Astrocyte (in vitro differentiated cells and primary cell): Measurements from ENCODE around the gene PACRG. TPM values are rescaled to one million over a fixed set of nuclear protein-coding genes. Genes with fewer than 3 reads are reported as not detected.

ENCODE experiments used
- DNase-seq: peaks from one replicate; pipeline ENCODE4 v3.0.0-alpha.2; 2010; ENCODE audit warnings: low read depth
- FAIRE-seq: peaks from 2 replicates; lab custom pipeline; 2011; peaks lifted over from hg19 to GRCh38; lab: Jason Lieb, UNC
- H2AFZ ChIP-seq: 2 replicates; pipeline ENCODE4 v1.6.0; 2012; ENCODE audit warnings: low read depth, low read length, inconsistent platforms
- H3K27ac ChIP-seq: 2 replicates; pipeline ENCODE4 v1.5.1; 2011; ENCODE audit warnings: low read depth, low read length, inconsistent platforms
- H3K27me3 ChIP-seq: 2 replicates; pipeline ENCODE4 v1.6.0; 2011; ENCODE audit warnings: low read length, inconsistent platforms; ENCODE audit not compliant: insufficient read depth
- H3K36me3 ChIP-seq: 2 replicates; pipeline ENCODE4 v1.5.1; 2011; ENCODE audit warnings: low read length, inconsistent platforms; ENCODE audit not compliant: insufficient read depth
- H3K4me1 ChIP-seq: 2 replicates; pipeline ENCODE4 v1.5.1; 2011; ENCODE audit warnings: low read length, inconsistent platforms; ENCODE audit not compliant: insufficient read depth
- H3K4me2 ChIP-seq: 2 replicates; pipeline ENCODE4 v1.6.0; 2012; ENCODE audit warnings: low read length, inconsistent platforms
- H3K4me3 ChIP-seq: 2 replicates; pipeline ENCODE4 v1.5.1; 2011; ENCODE audit warnings: low read depth, mild to moderate bottlenecking, low read length, inconsistent platforms; ENCODE audit not compliant: insufficient read depth
- H3K79me2 ChIP-seq: 2 replicates; pipeline ENCODE4 v1.6.0; 2012; ENCODE audit warnings: mild to moderate bottlenecking, low read length, inconsistent platforms; ENCODE audit not compliant: insufficient read depth
- H3K9ac ChIP-seq: 2 replicates; pipeline ENCODE4 v1.6.0; 2012; ENCODE audit warnings: mild to moderate bottlenecking, low read length, inconsistent platforms
- H3K9me3 ChIP-seq: 2 replicates; pipeline ENCODE4 v1.5.1; 2012; ENCODE audit warnings: low read depth, mild to moderate bottlenecking, low read length, inconsistent platforms; ENCODE audit not compliant: insufficient read depth
- H4K20me1 ChIP-seq: 2 replicates; pipeline ENCODE4 v1.6.0; 2012; ENCODE audit warnings: low read length, inconsistent platforms; ENCODE audit not compliant: insufficient read depth
- H3K27ac Mint-ChIP-seq: one replicate; pipeline ENCODE4 v1.8.0; 2021; ENCODE audit warnings: mild to moderate bottlenecking, mixed read lengths; ENCODE audit not compliant: unreplicated experiment
- H3K27me3 Mint-ChIP-seq: one replicate; pipeline ENCODE4 v1.8.0; 2021; ENCODE audit warnings: low read depth, mixed read lengths; ENCODE audit not compliant: unreplicated experiment
- H3K36me3 Mint-ChIP-seq: one replicate; pipeline ENCODE4 v1.8.0; 2021; ENCODE audit warnings: low read depth, mixed read lengths; ENCODE audit not compliant: unreplicated experiment
- H3K4me1 Mint-ChIP-seq: one replicate; pipeline ENCODE4 v1.8.0; 2021; ENCODE audit warnings: low read depth, mixed read lengths; ENCODE audit not compliant: unreplicated experiment
- H3K4me3 Mint-ChIP-seq: one replicate; pipeline ENCODE4 v1.8.0; 2021; ENCODE audit warnings: mild to moderate bottlenecking, moderate library complexity, mixed read lengths; ENCODE audit not compliant: unreplicated experiment
- H3K9me3 Mint-ChIP-seq: one replicate; pipeline ENCODE4 v1.8.0; 2021; ENCODE audit warnings: mild to moderate bottlenecking, mixed read lengths; ENCODE audit not compliant: unreplicated experiment
- EZH2 ChIP-seq: IDR thresholded peaks from 2 replicates; pipeline ENCODE4 v1.6.1; 2012; ENCODE audit warnings: mild to moderate bottlenecking, low read length, inconsistent platforms; ENCODE audit not compliant: insufficient read depth
- total RNA-seq: library from RNA; stranded (reverse); gene quantifications from 2 replicates; pipeline ENCODE4 v1.2.1, GENCODE V29; 2021
- TF ChIP-seq, protein P1 (sequence below): IDR thresholded peaks from 2 replicates; pipeline ENCODE4 v1.5.1; 2011; ENCODE audit warnings: low read depth, mild to moderate bottlenecking, inconsistent platforms, low read length, moderate library complexity; ENCODE audit not compliant: insufficient read depth

The PACRG gene
- total RNA-seq, 1 donor from 2014 or later: not detected

DNA sequence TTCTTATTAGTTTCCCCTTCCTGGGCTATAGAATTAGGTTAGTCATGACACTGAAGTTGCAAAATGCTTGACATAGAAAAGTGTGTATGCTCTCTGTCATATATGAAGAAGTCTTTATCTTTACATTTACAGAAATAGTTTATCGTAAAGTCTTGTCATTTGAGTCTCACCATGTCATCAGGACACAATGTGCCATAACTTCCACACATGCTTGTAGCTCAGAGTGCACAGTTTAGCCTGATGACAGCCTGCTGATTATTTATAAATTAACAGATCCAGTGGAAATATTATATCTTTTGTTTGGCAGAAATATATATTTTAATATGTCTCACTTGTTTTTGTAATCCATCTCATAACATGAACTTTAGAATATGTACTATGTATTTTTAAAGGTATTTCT is 399.8 kb downstream of the PACRG start:
- FAIRE-seq (no peak), DNase-seq (no peak)
- Histone ChIP-seq H3K4me2 (no peak overlapping the region), H4K20me1 (no peaks in the 10 kb centered on the region), H3K9ac (no peak overlapping the region), H2AFZ (no peak overlapping the region), H3K9me3 (no peaks in the 10 kb centered on the region), H3K4me1 (no peaks in the 10 kb centered on the region), H3K27ac (no peak overlapping the region), H3K27me3 (no peaks in the 10 kb centered on the region), H3K79me2 (no peaks in the 10 kb centered on the region), H3K4me3 (no peak overlapping the region), H3K36me3 (no peaks in the 10 kb centered on the region)
- Mint-ChIP-seq H3K27me3 (no peaks in the 10 kb centered on the region), H3K9me3 (peaks cover under 1% of the 10 kb centered on the region), H3K36me3 (no peaks in the 10 kb centered on the region), H3K4me1 (peaks cover 2% of the 10 kb centered on the region), H3K27ac (no peak overlapping the region), H3K4me3 (no peak overlapping the region)
- no peak for TF ChIP-seq EZH2
- TF ChIP-seq, protein P1, sequence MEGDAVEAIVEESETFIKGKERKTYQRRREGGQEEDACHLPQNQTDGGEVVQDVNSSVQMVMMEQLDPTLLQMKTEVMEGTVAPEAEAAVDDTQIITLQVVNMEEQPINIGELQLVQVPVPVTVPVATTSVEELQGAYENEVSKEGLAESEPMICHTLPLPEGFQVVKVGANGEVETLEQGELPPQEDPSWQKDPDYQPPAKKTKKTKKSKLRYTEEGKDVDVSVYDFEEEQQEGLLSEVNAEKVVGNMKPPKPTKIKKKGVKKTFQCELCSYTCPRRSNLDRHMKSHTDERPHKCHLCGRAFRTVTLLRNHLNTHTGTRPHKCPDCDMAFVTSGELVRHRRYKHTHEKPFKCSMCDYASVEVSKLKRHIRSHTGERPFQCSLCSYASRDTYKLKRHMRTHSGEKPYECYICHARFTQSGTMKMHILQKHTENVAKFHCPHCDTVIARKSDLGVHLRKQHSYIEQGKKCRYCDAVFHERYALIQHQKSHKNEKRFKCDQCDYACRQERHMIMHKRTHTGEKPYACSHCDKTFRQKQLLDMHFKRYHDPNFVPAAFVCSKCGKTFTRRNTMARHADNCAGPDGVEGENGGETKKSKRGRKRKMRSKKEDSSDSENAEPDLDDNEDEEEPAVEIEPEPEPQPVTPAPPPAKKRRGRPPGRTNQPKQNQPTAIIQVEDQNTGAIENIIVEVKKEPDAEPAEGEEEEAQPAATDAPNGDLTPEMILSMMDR: no peak

DNA sequence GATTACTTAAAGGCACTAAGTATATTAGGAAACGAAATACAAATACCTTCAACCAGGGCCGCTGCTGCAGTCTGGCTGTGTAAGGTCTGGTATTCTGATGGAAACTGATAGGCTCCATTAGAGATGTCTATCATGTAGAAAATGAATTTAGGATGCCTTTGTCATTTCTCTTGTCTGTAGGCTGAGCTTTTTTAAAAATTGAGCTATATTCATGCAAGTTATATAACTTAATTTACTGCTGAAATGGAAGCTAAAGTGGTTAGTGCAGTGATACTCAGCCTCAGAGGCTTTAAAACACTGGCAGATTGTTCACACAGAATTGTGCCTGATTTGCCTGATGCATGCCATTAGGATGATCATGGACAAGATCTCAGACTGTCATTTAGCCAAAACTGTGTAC is 400.6 kb downstream of the PACRG start:
- no peak overlapping the region for H3K4me3 Mint-ChIP-seq
- no peak for DNase-seq
- Histone ChIP-seq H3K27me3 (no peaks in the 10 kb centered on the region), H3K36me3 (no peaks in the 10 kb centered on the region), H3K9me3 (no peaks in the 10 kb centered on the region), H3K9ac (no peak overlapping the region), H3K4me1 (no peaks in the 10 kb centered on the region), H4K20me1 (no peaks in the 10 kb centered on the region), H3K4me3 (no peak overlapping the region), H3K27ac (no peak overlapping the region), H3K4me2 (no peak overlapping the region), H2AFZ (no peak overlapping the region), H3K79me2 (no peaks in the 10 kb centered on the region)
- H3K4me1 Mint-ChIP-seq: peaks cover 4% of the 10 kb centered on the region
- no peaks in the 10 kb centered on the region for H3K36me3 Mint-ChIP-seq
- no peaks in the 10 kb centered on the region for H3K27me3 Mint-ChIP-seq
- no peak overlapping the region for H3K27ac Mint-ChIP-seq
- FAIRE-seq: no peak
- H3K9me3 Mint-ChIP-seq: no peaks in the 10 kb centered on the region
- no peak for TF ChIP-seq EZH2
- TF ChIP-seq, protein P1: no peak

DNA sequence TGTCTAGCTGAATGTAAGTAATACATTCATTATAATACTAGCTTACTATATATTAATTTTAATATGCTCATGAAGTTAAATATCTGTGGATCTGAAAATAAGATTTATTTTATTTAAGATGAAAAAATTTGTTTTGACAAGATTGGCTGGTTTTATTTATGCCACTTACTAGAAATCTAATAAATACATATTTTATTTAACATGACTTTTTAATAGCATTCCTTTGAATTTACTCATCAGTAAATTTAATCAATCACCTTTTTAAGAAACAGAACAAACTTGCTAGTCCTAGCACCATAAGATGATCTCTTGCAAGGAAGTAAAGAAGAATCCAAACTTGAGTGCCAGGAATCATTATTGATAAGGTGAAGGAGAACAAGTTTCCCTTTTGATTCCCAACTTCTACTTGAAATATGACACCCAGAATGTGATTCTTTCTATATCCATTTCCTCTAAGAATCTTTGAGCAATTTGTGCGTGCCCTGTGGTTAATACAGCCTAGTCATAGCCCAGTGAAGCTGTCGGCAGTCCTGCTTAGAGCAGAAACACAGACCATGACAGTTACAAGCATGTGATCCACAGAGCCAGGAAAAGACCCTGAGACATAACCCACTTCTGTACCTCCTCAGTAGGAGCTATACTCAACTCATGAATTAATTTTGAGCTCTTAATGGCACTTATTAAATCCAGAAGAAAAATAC is 404.4 kb downstream of the PACRG start:
- no peak overlapping the region for H3K4me3 Mint-ChIP-seq
- Histone ChIP-seq H3K79me2 (no peaks in the 10 kb centered on the region), H4K20me1 (no peaks in the 10 kb centered on the region), H3K9ac (no peak overlapping the region), H3K27ac (no peak overlapping the region), H3K4me3 (no peak overlapping the region), H2AFZ (no peak overlapping the region), H3K4me1 (no peaks in the 10 kb centered on the region), H3K36me3 (no peaks in the 10 kb centered on the region), H3K27me3 (no peaks in the 10 kb centered on the region), H3K9me3 (no peaks in the 10 kb centered on the region), H3K4me2 (no peak overlapping the region)
- H3K27ac Mint-ChIP-seq: no peak overlapping the region
- H3K36me3 Mint-ChIP-seq: no peaks in the 10 kb centered on the region
- H3K4me1 Mint-ChIP-seq: peaks cover 4% of the 10 kb centered on the region
- FAIRE-seq (no peak), DNase-seq (peak; percentile 32)
- no peak for TF ChIP-seq EZH2
- TF ChIP-seq, protein P1: no peak
- H3K9me3 Mint-ChIP-seq: peaks cover 2% of the 10 kb centered on the region
- H3K27me3 Mint-ChIP-seq: no peaks in the 10 kb centered on the region
